Neural progenitor cell (in vitro differentiated cells): Measurements from ENCODE around the gene FGF10.

Experiments
- EZH2 ChIP-seq: fragments of 200-600 bp; sonication (generic); IDR thresholded peaks from 2 replicates; pipeline ENCODE4 v1.6.1; 2017; ENCODE audit warnings: antibody characterized with exemption, mild to moderate bottlenecking, moderate library complexity
- EZH2phosphoT487 ChIP-seq: fragments of 200-600 bp; sonication (generic); IDR thresholded peaks from 2 replicates; pipeline ENCODE4 v1.6.1; 2017; ENCODE audit warnings: antibody characterized with exemption
- TF ChIP-seq, protein P1 (sequence below): fragments of 200-600 bp; sonication (generic); IDR thresholded peaks from 2 replicates; pipeline ENCODE4 v1.5.1; 2017; ENCODE audit warnings: antibody characterized with exemption, mild to moderate bottlenecking

DNA sequence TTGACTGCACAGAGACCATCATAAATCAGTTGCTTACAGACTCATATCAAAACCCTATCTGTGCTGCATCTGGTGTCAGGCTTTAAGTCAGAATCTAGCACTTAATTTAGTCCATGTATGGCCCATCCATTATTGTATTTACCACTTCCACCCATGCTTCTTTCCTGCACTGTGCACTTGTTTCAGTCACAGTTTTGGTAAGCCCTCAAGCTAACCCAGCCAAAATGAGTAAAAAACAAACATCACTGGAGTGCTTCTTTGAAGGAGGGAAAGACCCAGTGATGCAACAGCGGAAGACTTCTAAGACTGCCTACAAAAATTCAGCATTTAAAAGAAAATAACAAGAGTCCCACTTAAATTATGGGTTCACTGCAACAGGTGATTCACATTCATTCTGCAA lies 69.0 kb downstream of the FGF10 start:
- TF ChIP-seq EZH2 (no peak), EZH2phosphoT487 (no peak)
- TF ChIP-seq, protein P1, sequence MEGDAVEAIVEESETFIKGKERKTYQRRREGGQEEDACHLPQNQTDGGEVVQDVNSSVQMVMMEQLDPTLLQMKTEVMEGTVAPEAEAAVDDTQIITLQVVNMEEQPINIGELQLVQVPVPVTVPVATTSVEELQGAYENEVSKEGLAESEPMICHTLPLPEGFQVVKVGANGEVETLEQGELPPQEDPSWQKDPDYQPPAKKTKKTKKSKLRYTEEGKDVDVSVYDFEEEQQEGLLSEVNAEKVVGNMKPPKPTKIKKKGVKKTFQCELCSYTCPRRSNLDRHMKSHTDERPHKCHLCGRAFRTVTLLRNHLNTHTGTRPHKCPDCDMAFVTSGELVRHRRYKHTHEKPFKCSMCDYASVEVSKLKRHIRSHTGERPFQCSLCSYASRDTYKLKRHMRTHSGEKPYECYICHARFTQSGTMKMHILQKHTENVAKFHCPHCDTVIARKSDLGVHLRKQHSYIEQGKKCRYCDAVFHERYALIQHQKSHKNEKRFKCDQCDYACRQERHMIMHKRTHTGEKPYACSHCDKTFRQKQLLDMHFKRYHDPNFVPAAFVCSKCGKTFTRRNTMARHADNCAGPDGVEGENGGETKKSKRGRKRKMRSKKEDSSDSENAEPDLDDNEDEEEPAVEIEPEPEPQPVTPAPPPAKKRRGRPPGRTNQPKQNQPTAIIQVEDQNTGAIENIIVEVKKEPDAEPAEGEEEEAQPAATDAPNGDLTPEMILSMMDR = no peak
